NCI-H1436 treated with DMSO at 0.1 percent for 48 hours (cell line): ENCODE results near the gene STARD10.
"Not testable (repeated sequence)": the region's sequence is repeated elsewhere in the genome, so short reads cannot be mapped to it uniquely, and the experiment has no call there.

Source experiments
- DNase-seq: peaks from one replicate; lab custom pipeline; 2025; lab: John Stamatoyannopoulos, UW

STARD10 gene

DNA sequence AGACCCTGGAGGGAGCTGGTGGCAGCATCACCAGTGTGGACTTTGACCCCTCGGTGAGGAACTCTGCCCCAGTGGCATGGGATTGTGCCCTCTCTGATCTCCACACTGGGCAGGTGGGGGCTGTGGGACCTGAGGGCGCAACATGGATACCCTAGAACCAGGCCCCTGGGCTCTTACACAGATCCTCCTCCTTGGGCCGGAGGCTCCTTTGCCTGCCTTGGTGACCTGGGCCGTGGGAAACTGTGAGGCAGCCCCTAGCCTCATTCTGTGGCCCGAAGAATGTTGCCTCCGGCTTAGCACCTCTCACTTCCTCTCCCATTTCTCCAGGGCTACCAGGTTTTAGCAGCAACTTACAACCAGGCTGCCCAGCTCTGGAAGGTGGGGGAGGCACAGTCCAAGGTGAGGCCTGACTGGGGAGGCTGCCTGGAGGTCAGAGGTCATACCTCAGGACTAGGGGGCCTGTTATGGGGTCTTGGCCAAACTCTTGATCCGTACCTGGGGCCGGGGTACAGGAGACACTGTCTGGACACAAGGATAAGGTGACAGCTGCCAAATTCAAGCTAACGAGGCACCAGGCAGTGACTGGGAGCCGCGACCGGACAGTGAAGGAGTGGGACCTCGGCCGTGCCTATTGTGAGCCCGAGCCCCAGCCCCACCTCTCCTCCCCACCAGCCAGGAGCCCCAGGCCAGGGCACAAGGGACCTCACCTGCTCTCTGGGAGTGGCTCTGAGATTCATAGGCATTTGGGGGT, 32.5 kb upstream of the STARD10 start:
- DNase-seq: no peak

DNA sequence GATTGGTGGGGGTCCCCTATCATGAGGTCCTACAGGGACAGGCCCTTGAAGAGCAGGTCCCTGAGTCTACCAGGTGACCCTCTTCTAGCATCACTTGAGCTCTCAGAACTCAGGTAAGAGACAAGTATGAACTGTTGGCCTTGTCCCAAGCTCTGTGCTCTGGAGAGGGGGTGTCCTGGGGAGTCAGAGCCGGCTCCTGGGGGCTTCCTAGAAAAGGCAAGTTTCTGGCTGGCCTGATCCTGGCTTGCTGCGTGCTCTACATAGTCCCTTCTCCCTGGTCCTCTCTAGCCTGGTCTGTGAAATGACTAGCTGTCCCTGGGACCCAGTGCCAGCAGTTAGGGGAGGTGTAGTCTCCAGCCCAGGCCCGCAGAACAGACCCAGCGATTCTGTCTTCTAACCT, 31.8 kb upstream of the STARD10 start:
- DNase-seq: no peak

DNA sequence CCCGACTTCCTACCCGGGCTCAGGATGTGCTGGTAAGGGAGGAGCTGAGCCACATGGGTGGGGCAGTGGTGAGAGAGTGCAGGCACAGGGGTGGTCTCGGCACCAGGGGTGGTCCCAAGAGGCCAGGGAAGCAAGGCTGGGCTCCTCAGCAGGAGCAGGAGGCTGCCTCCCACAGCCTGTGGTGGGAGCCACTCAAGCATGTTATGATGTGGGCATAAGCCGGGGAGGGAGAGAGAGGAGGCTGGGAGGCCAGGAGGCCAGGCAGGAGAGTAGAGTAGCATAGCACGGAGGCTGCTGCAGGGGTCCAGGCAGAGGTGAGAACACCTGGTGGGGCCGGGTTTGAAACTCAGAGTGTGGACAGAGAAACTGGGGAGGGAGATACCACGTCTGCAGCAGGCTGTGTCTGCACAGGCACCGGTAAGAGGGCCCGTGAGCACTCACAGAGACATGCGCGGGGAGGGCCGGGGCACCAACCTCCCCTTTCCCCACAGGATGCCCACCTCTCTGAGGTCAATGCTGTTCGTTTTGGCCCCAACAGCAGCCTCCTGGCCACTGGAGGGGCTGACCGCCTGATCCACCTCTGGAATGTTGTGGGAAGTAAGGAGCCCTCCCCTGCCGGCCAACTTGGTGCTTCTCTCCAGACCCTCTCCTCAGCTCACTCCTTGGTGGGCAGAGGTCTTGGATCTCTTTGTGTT, 31.1 kb upstream of the STARD10 start:
- DNase-seq: no peak

DNA sequence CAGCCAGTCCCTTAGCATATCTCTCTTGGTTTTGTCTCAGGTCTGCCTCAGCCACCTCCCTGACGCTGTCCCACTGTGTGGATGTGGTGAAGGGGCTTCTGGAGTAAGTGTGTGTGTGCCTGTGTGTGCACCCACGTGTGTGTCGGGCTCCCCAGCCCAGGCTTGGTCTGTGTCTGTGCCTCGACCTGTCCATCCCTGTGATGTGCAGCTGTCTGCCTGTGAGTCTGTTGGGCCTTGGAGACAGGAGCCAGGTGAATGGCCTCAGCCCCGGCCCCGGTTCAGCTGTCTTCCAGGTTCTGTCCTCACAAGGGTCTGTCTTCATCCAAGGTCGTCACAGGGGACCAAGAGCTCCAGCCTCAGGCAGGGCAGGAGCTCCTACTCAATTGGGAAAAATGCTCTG, 30.2 kb upstream of the STARD10 start:
- DNase-seq: no peak

DNA sequence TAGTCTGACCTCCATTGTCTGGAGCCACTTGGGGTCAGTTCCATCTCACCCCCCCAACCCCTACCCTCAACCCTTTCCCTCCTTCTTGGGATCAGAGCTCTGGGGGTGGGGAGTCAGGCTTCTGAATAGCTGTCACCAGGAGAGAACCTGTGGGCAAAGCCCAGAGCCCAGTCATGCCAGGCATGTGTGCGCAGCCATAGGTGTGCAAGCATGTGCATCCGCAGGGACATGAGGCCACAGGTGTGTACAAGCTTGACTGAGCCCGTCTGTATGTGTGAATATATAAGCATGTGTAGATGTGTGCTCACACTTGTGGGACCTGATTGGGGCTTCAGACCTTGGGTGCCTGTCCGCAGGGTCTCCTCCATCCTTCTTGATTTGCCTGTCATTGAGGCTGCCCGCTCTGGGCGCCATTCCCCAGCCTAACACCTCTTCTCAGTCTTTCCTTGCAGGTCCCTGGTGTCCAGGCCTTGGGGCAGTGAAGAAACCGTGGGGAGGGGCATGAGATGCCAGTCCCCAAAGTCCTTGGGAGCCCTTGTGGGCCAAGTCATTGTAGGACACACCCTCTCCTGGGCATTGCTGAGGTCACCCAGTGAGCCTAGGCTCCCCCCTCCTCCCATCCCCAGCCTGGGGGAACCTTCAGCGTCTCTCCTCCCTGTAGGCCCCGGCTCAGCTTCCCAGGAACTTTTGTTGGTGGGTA, 29.4 kb upstream of the STARD10 start:
- DNase-seq: no peak

DNA sequence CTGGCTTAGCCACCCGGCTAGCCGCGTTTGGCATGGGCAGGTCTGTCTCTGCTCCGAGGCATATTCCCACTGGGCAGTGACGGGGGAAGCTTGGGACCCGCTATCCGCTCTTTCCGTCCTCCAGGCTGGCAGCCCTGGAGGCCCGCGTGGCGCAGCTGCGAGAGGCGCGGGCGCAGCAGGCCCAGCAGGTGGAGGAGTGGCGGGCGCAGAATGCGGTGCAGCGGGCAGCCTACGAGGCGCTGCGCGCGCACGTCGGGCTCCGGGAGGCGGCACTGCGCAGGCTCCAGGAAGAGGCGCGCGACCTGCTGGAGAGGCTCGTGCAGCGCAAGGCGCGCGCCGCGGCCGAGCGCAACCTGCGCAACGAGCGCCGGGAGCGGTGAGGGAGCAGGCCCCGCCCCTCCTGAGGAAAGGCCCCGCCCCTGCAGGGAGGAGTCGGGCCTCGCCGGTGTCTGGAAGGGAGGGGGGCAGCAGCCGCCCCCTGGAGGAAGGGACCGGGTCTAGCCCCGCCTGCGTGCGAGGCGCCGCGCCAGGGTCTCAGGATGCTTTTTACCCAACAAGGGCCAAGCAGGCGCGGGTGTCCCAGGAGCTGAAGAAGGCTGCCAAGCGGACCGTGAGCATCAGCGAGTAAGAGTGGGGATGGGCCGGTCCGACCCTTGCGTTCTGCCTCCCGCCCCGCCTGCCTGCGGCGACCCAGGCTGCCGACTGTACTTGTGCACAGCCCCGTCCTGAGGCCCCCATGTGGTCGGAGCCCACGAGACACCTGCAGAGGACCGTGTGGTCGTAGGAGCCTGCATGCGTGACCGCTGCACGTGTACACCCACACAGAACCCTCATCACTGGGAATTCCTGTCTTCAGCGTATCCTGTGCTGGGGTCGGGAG, 28.3 kb upstream of the STARD10 start:
- DNase-seq: peak; percentile 61

DNA sequence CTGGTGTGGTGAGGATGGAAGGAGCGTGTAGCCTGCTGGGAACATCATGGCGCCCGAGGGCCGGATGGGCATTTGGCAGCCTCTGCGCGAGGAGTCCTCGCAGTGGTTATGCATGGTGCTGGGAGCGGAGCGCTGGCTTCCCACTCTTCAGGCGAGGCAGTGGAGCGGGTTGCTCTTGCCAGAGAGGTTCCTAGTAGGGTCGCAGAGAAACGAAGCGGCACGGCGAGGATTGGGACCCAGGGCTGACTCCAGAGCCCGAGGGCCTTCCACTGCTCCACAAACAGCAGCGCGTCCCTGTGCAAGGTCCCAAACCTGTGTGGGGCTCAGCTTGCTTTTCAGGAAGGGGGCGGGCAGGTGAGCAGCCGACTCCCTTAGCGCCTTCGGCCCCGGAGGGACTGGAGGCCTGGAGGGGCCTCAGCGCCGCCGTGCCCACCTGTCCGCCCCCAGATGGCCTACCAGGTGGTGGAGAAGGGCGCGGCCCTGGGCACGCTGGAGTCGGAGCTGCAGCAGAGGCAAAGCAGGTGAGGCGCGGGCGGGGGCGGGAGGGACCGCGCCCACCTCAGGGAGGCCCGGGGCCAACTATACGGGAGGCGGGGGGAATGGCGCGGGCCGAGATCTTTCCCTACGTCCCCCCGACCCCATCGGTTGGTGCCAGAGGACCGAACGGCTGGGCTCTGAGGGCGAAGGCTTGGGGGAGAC, 27.5 kb upstream of the STARD10 start:
- DNase-seq: no peak

DNA sequence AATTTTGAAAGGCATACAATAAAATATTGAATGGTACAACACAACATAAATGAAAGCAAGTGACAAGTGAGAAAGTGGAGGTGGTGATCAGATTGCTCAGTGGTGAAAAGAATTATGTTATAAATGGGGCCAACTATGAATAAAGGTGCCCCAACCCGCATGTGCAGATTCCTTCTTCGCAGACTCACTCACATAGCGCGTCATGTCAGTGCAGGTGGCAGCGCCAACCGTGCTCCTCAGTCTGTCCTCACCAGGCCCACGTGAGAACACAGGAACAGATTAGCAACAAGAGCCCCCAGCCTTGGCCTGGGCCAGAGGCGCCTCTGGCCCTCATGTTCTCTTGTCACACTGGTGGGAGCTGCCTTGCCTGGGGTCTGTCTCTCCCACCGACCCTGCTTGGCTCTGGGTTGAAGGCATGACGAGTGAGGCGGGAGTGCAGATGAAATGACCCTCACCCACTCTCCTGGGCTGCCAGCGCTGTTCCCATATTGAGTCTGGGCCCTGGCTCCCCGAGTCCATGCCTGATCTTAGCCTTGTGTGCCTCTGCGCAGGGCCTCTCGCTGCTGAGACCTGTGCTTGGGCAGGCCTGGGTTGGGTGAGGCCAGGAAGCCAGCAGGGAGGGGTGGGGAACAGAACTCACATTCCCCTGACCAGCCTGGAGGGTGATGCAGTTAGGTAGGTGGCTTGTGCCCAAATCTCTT, 26.7 kb upstream of the STARD10 start:
- no peak for DNase-seq

DNA sequence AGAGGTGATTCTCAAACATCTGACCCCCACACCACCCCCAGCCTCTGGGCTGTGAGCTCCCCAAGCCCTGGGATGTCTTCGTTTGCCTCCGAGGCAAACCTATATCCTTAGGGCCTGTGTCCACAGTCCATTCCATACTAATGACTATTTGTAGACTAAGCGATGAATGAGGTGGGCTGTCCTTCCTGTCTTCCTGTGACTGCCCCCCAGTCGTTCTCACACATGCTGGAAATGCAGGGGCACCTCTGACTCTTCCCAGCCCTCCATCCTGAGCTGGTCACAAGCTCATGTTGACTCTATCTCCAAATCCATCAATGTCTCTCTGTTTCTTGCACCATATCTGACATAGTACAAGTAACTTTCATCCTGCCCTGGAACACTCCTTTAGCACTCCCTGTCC, 25.1 kb upstream of the STARD10 start:
- no peak for DNase-seq

DNA sequence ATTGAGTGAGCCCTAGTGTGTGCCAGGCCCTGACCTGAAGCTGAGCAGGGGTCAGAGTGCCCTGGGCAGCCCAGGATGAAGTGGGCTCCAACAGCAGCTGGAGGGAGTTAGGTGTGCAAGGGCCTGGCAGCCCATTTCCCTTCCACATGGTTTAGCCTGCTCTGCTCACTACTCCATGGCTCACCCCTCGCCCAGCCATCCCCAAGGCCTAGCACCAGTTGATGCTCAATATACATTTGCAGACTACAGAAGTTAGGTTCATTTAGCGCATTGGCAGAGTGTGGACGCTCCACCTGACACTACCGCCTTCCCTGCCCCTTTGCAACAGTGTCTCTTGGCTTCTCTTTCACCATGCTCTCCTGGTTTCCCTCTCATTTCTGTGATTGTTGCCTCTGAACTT, 24.1 kb upstream of the STARD10 start:
- no peak for DNase-seq

DNA sequence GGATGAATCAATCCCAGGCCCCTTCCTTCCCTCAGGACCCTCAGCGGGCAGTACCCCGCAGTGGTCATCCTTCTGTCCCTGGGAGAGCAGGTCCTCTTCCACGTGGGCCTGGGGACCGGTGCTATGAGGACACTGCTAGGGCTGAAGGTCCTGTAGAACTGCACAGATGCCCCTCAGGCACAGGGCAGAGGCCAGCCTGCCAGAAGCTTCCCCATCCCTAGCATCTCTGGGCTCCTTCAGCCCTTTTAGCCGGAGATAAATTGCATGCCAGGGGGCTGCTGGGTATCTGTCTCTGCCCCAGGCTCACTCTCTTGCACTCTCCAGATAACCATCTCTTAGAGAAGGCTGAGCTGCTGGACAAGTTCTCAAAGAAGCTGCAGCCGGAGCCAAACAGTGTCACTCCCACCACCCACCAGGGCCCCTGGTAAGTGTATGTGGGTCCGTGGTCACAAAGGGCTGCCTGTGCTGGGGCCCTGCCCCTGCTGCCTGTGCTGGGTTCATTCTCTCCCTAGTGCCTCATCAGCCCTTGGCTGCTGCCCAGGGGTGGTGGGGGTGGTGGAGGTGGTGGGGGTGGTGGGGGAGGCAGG, 22.6 kb upstream of the STARD10 start:
- no peak for DNase-seq

DNA sequence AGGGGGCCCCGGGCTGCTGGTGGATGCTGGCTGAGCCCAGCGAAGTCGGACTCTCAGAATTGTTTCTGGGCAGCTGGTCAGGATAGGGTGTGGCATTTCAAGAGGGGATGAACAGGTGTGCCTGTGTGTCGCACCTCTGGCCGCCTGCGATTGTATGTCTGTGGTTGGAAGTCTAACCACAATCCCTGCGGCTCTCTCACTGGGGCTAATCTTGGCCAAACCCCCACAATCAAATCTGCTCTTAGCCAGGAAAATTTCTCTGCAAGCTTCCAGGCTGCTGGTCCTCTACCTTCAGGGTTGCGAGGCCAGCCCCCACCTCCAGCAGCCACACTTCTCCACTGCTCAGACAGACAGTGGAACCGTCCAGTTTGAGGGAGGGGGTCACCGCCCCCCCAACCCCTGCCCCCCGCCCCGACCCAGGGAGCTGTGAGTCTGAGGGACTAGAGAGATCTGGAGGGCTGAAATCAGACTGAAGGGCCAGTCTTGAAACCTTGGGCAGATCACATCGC, 21.3 kb upstream of the STARD10 start:
- DNase-seq: no peak

DNA sequence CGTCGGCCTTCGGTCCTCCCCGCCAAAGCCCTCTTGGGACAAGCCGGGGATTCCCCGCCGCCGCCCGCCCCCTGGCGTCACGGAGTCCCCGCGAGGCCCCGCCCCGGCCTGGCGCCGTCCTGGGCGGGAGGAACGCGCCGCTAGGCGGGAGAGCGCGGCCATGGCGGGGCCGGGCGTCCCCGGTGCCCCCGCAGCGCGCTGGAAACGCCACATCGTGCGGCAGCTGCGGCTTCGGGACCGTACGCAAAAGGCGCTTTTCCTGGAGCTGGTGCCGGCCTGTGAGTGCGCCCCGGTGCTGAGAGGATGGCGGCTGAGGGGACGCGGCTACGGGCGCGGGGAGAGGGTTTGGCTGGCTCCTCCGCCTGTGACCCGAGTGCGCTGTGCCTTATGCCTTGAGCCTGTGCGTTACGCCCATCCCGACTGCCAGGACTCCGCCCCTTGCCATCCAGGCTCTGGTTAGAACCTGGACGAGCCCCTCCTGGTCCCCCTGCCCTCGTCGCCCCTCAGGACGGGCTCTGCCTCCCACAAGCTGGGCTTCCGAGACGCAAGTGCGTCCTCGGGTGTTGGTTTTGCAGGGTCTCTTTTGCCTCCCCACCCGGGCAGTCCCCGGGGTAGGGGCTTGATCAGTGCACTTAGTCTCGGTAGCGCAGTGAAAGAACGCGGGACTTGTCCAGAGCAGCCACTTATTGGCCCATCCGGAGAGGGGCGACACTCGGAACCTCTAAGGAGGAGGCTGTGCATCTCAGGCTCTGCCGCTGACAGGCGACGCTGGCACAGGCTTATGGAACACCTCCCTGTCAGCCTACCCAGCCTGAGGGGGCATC, 20.7 kb upstream of the STARD10 start, which contains the start of gene ATG16L2:
ATG16L2 (plus strand) TSS at position 126 of the 824 bp plus-strand sequence; CDS start at position 161, 35 bp downstream.
- DNase-seq: no peak

DNA sequence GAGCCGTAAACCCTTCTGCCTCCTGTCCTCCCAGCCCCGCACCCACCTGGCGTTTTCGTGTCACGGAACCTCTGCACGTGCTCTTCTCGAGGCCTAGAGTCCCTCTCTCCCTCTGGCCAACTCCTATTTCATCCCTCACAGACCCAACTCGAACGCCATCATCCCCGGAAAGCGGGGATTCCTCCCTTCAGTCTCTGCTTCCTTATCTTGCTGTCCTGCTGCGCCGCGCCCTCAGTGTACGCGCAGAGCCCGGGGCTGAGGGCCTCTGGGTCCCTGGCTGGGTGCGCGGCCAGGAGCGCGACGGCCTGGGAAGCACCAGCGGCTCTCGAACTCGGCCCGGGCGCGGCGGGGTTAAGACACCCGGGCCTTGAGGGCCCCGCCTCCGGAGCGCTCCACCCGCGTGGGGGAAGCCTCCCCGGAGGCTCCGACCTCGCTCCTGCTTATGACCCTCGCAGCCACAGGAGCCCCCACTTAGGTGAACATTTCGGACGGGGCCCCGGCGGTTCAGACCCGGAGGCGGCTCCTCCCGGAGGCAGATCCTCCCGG, 20.0 kb upstream of the STARD10 start:
- DNase-seq: no peak

DNA sequence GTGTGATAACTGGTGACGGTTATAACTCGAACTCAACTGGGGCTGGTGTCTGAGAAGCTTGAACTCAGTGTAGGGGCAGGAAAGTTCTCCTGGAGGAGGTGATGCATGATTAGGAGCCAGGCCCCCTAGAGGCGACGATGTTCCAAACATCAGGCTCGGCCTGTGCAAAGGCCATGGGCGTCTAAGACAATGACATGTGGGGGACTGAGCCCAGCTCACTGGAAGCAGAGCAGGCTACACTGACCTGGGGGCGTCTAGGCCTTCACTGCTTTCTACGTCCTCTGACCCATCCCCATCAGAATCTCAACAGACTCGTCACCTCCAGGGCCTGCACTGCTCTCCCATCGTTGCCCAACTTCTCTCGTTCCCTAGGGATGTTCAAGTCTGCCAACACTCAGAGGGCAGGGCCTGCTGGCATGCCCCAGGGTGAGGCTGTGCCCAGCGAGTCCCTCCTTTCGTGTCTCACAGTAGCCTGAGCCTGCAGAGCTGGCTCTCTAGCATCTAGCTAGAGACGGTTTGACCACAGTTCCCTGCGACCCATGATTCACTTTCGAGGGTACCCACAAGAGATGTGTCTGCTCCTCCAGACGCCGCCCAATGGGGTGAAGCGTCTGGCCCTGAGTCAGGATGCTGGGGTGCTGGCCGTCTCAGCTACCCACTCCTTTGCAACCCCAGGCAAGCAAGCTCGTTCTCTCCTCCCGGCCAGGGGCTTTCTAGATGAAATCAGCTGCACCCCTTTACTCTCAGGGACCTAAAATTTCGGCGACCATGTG, 19.3 kb upstream of the STARD10 start:
- no peak for DNase-seq

DNA sequence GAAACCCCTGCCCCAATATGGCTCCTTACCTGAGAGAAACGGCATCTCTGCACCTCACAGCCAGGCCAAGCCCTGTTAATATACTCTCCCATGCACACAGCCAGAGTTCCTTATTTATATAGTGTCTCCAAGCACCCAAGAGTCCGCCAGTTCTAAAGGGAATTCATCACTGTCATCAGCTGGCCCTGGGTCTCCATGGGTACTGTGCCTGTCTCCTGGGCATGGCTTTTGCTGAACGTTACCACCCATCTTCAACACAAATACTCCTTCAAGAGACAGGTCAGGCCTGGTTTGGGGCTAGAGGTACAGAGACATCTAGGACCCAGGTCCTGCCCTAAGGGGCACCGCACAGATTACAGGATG, 18.7 kb upstream of the STARD10 start:
- DNase-seq: peak; percentile 5

DNA sequence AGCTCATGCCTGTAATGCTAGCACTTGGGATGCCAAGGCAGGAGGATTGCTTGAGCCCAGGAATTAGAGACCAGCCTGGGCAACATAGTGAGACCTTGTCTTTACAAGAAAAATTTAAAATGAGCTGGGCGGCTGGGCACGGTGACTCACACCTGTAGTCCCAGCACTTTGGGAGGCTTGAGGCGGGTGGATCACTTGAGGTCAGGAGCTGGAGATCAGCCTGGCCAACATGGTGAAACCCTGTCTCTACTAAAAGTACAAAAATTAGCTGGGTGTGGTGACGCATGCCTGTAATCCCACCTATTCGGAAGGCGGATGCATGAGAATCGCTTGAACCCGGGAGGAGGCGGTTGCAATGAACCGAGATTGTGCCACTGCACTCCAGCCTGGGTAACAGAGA, 17.8 kb upstream of the STARD10 start:
- DNase-seq: not testable (repeated sequence)

DNA sequence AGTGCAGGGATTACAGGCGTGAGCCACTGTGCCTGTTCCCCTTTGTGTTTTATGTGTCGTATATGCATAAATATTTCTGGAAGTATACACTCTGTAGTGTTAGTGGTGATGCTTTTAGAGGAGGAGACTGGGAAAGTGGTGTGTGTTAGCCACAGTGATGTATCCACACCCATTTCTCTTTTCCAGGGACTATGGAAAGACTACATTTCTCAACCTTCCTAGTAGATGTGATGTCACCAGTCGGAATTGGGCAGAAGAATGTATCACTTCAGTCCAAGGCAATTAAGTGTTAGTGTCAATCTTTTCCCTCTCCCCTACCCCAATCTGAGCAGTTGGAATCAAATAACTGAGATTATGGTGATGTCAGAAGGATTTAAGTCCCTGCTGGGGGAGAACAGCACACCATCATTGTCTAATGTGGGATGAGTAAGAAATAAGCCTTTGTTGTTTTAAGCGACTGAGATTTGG, 14.5 kb upstream of the STARD10 start:
- DNase-seq: no peak
